ENCODE results near the gene AKR1C1.

DNA sequence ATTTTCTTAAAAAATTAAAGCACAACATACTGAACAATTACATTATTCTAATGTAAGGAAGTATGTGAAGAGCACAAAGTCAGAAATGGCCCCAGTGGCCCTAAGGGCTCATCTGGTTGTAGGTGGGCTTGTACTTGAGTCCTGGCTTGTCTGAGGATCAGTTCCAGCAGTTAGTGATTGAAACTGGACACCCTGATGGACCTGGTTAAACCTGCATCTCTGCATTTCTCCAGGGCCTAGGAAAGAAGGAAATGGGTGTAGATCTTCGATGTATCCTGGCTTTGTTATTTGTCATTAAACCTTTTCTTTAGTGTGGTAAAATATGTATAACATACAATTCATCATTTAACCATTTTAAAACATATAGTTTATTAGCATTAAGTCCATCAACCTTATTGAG is 50.2 kb downstream of the AKR1C1 start:
- TF ChIP-seq, protein P1, sequence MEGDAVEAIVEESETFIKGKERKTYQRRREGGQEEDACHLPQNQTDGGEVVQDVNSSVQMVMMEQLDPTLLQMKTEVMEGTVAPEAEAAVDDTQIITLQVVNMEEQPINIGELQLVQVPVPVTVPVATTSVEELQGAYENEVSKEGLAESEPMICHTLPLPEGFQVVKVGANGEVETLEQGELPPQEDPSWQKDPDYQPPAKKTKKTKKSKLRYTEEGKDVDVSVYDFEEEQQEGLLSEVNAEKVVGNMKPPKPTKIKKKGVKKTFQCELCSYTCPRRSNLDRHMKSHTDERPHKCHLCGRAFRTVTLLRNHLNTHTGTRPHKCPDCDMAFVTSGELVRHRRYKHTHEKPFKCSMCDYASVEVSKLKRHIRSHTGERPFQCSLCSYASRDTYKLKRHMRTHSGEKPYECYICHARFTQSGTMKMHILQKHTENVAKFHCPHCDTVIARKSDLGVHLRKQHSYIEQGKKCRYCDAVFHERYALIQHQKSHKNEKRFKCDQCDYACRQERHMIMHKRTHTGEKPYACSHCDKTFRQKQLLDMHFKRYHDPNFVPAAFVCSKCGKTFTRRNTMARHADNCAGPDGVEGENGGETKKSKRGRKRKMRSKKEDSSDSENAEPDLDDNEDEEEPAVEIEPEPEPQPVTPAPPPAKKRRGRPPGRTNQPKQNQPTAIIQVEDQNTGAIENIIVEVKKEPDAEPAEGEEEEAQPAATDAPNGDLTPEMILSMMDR (IDR thresholded peaks at IDR 0.05; ENCODE audit: borderline replicate concordance, extremely low read depth, low read length, poor library complexity, severe bottlenecking) = no peak
- TF ChIP-seq EZH2 (IDR thresholded peaks at IDR 0.05; ENCODE audit: borderline replicate concordance, low read depth, low read length, severe bottlenecking) = no peak

Data from DND-41 (cell line).